Gastrocnemius medialis (tissue), 4 donors: ENCODE measurements around the gene BBOX1.

Source experiments
- CTCF ChIP-seq, 5 experiments: fragments of 450-650 bp in 3 of 5; fragments of 200-600 bp in 2 of 5; sonication (generic) in 2 of 5; IDR thresholded peaks in 4 of 5; conservative IDR thresholded peaks in 1 of 5; 1 replicate in 4 of 5; 2 replicates in 1 of 5; pipeline ENCODE4 v1.5.1; 2016 to 2019; ENCODE audit warnings: antibody characterized with exemption in 5 of 5, mild to moderate bottlenecking in 3 of 5, moderate library complexity in 3 of 5
- POLR2A ChIP-seq, 2 donors: fragments of 450-650 bp; IDR thresholded peaks; one replicate each; pipeline ENCODE4 v1.6.1; 2017; ENCODE audit warnings: antibody characterized with exemption in 2 of 2, mild to moderate bottlenecking in 2 of 2, moderate library complexity in 2 of 2

GRCh38 chr11:27174021-27174420, 133.4 kb downstream of the BBOX1 start:
- TF ChIP-seq CTCF (IDR thresholded peaks at IDR 0.05 in 4 of 5, conservative IDR thresholded peaks at IDR 0.05 in 1 of 5) = no peak
- TF ChIP-seq POLR2A (IDR thresholded peaks at IDR 0.05) = no peak
